G401 (cell line): ENCODE results near the gene MXRA8. TPM values are rescaled to one million over a fixed set of nuclear protein-coding genes. Genes with fewer than 3 reads are reported as not detected.
"Not testable (repeated sequence)": the region's sequence is repeated elsewhere in the genome, so short reads cannot be mapped to it uniquely, and the experiment has no call there.

Experiments
- DNase-seq: peaks from one replicate; pipeline ENCODE4 v3.0.0-alpha.2; 2015; ENCODE audit warnings: low spot score
- in situ Hi-C: cut with HindIII; loops from 2 replicates; pipeline ENCODE4 v1.10.0; 2016; ENCODE audit warnings: low sequenced_read_pairs, mixed read lengths
- total RNA-seq: library from RNA; depleted of rRNA; stranded (reverse); fragments of >200 nt; shearing (Covaris generic); gene quantifications from 2 replicates; pipeline ENCODE4 v1.2.3, GENCODE V29; 2014

The MXRA8 gene
- total RNA-seq, 1 experiment from 2014 or later, result 23.0 TPM

- in situ Hi-C loops, result no loop called here
- DNase-seq, result no peak
These were observed 28.8 kb downstream of the MXRA8 start for GRCh38 chr1:1329304-1330210.

- in situ Hi-C loops, result no loop called here
- no peak for DNase-seq
These were observed 30.1 kb downstream of the MXRA8 start for GRCh38 chr1:1328254-1328653.

GRCh38 chr1:1327291-1327690 is 31.1 kb downstream of the MXRA8 start:
- in situ Hi-C loops, result no loop called here
- DNase-seq, result no peak

GRCh38 chr1:1326075-1326605 is 32.2 kb downstream of the MXRA8 start:
- no peak for DNase-seq
- in situ Hi-C loops, result no loop called here

- DNase-seq, result no peak
- in situ Hi-C loops, result no loop called here
These were observed 32.9 kb downstream of the MXRA8 start for GRCh38 chr1:1325288-1326074.

- peak; percentile 86 for DNase-seq
- in situ Hi-C loops, result no loop called here
These were observed 33.6 kb downstream of the MXRA8 start, which contains the start of the genes CPTP and INTS11 for GRCh38 chr1:1324524-1325287. Gene CPTP (plus strand): TSS chr1:1324802. CDS start chr1:1326911, 2,109 bp downstream. Gene INTS11 (minus strand): TSS chr1:1324660. CDS start chr1:1324608, 52 bp downstream.

- DNase-seq, result no peak
- in situ Hi-C loops, result no loop called here
These were observed 34.3 kb downstream of the MXRA8 start for GRCh38 chr1:1324084-1324523.

- in situ Hi-C loops, result no loop called here
- DNase-seq, result no peak
These were observed 35.4 kb downstream of the MXRA8 start for GRCh38 chr1:1322952-1323351.

GRCh38 chr1:1322418-1322817 is 35.9 kb downstream of the MXRA8 start:
- DNase-seq, result no peak
- in situ Hi-C loops, result no loop called here

GRCh38 chr1:1321477-1321876 is 36.9 kb downstream of the MXRA8 start:
- in situ Hi-C loops, result no loop called here
- DNase-seq, result no peak

GRCh38 chr1:1320666-1321448 is 37.5 kb downstream of the MXRA8 start:
- DNase-seq, result no peak
- in situ Hi-C loops, result no loop called here

- in situ Hi-C loops, result no loop called here
- no peak for DNase-seq
These were observed 38.8 kb downstream of the MXRA8 start for GRCh38 chr1:1319646-1319941.

GRCh38 chr1:1318777-1319645 is 39.3 kb downstream of the MXRA8 start:
- DNase-seq, result no peak
- in situ Hi-C loops, result no loop called here

- in situ Hi-C loops, result no loop called here
- DNase-seq, result peak; percentile 50
These were observed 40.2 kb downstream of the MXRA8 start for GRCh38 chr1:1318131-1318652.

- no peak for DNase-seq
- in situ Hi-C loops, result no loop called here
These were observed 40.9 kb downstream of the MXRA8 start for GRCh38 chr1:1317420-1317819.

GRCh38 chr1:1316199-1316598 is 42.2 kb downstream of the MXRA8 start:
- in situ Hi-C loops, DNase-seq: not testable (repeated sequence)

GRCh38 chr1:1315435-1315954 is 42.9 kb downstream of the MXRA8 start:
- in situ Hi-C loops, result no loop called here
- DNase-seq, result no peak
